Measurements from ENCODE around the gene CLN3. TPM values are rescaled to one million over a fixed set of nuclear protein-coding genes. Genes with fewer than 3 reads are reported as not detected.

CLN3 gene
- total and polyA plus RNA-seq, 2 of the 13 experiments (the other 11 are each of a cell fraction or from before 2014, with no cell fraction given) = 23.4 to 46.8 TPM

DNA sequence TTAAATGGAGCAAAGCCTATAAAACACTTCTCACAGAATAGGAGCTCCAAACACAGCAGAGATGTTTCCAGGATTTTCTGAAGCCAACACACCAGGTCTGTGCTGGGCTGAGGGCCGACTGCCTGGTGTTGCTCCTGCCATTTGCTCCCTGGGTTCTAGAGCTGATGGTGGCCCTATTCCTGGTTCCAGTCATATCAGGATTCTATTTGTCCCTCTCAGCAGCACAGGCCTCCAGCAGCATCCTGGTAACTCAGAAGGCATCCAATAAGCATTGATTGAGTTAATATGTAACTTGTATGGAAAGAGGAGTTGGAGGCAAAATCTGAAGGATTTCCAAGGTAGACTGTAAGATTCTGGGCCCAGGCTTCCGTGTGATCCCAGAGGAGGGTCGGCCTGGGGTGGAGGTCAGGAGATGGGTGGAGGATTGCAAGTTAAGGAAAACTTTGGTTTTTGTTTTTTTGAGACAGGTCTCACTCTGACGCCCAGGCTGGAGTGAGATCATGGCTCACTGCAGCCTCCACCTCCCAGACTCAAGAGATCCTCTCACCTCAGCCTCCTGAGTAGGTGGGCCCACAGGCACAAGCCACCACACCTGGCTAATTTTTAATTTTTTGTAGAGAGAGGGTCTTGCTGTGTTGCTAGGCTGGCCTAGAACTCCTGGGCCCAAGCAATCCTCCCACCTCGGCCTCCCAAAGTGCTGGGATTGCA, 41.2 kb upstream of the CLN3 start (continued):
- TF ChIP-seq ZNF891 (CRISPR knock-in tag; IDR thresholded peaks at IDR 0.05) (0 out of 2 replicates have a peak, but pooled peaks have one; percentile 14), ZNF282 (IDR thresholded peaks at IDR 0.05; ENCODE audit: partially characterized antibody) (no peak), GTF2F1 (IDR thresholded peaks at IDR 0.05; ENCODE audit: low read length) (no peak), ZNF292 (CRISPR knock-in tag; IDR thresholded peaks at IDR 0.05; ENCODE audit: borderline replicate concordance, low read depth) (0 out of 2 replicates have a peak, but pooled peaks have one; percentile 6), CC2D1A (CRISPR knock-in tag; IDR thresholded peaks at IDR 0.05) (no peak), JDP2 (CRISPR knock-in tag; IDR thresholded peaks at IDR 0.05; ENCODE audit: borderline replicate concordance) (no peak), HDAC2 (CRISPR knock-in tag; IDR thresholded peaks at IDR 0.05) (0 out of 2 replicates have a peak, but pooled peaks have one; percentile 7), PAF1 (CRISPR knock-in tag; IDR thresholded peaks at IDR 0.05) (no peak), ZNF564 (CRISPR knock-in tag; IDR thresholded peaks at IDR 0.05) (no peak), TCF12 (IDR thresholded peaks at IDR 0.05) (no peak), TCF12 (CRISPR knock-in tag; IDR thresholded peaks at IDR 0.05) (no peak), MYC (CRISPR knock-in tag; IDR thresholded peaks at IDR 0.05; ENCODE audit: borderline replicate concordance) (no peak)
- TF ChIP-seq, protein P1, sequence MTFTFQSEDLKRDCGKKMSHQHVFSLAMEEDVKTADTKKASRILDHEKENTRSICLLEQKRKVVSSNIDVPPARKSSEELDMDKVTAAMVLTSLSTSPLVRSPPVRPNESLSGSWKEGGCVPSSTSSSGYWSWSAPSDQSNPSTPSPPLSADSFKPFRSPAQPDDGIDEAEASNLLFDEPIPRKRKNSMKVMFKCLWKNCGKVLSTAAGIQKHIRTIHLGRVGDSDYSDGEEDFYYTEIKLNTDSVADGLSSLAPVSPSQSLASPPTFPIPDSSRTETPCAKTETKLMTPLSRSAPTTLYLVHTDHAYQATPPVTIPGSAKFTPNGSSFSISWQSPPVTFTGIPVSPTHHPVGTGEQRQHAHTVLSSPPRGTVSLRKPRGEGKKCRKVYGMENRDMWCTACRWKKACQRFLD (CRISPR knock-in tag; IDR thresholded peaks at IDR 0.05; ENCODE audit: borderline replicate concordance) = no peak
- TF ChIP-seq, protein P2, sequence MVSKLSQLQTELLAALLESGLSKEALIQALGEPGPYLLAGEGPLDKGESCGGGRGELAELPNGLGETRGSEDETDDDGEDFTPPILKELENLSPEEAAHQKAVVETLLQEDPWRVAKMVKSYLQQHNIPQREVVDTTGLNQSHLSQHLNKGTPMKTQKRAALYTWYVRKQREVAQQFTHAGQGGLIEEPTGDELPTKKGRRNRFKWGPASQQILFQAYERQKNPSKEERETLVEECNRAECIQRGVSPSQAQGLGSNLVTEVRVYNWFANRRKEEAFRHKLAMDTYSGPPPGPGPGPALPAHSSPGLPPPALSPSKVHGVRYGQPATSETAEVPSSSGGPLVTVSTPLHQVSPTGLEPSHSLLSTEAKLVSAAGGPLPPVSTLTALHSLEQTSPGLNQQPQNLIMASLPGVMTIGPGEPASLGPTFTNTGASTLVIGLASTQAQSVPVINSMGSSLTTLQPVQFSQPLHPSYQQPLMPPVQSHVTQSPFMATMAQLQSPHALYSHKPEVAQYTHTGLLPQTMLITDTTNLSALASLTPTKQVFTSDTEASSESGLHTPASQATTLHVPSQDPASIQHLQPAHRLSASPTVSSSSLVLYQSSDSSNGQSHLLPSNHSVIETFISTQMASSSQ (IDR thresholded peaks at IDR 0.05; ENCODE audit: low read depth) = peak; percentile 62; the same call in 1 of the 2 replicates
- TF ChIP-seq, protein P2 (CRISPR knock-in tag; IDR thresholded peaks at IDR 0.05; ENCODE audit: borderline replicate concordance) = peak; percentile 17; the same call in 1 of the 2 replicates
- TF ChIP-seq, protein P3, sequence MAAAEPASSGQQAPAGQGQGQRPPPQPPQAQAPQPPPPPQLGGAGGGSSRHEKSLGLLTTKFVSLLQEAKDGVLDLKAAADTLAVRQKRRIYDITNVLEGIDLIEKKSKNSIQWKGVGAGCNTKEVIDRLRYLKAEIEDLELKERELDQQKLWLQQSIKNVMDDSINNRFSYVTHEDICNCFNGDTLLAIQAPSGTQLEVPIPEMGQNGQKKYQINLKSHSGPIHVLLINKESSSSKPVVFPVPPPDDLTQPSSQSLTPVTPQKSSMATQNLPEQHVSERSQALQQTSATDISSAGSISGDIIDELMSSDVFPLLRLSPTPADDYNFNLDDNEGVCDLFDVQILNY (CRISPR knock-in tag; conservative IDR thresholded peaks at IDR 0.05) = no peak
- TF ChIP-seq, protein P4, sequence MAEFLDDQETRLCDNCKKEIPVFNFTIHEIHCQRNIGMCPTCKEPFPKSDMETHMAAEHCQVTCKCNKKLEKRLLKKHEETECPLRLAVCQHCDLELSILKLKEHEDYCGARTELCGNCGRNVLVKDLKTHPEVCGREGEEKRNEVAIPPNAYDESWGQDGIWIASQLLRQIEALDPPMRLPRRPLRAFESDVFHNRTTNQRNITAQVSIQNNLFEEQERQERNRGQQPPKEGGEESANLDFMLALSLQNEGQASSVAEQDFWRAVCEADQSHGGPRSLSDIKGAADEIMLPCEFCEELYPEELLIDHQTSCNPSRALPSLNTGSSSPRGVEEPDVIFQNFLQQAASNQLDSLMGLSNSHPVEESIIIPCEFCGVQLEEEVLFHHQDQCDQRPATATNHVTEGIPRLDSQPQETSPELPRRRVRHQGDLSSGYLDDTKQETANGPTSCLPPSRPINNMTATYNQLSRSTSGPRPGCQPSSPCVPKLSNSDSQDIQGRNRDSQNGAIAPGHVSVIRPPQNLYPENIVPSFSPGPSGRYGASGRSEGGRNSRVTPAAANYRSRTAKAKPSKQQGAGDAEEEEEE (CRISPR knock-in tag; IDR thresholded peaks at IDR 0.05; ENCODE audit: borderline replicate concordance) = no peak
- TF ChIP-seq, protein P5, sequence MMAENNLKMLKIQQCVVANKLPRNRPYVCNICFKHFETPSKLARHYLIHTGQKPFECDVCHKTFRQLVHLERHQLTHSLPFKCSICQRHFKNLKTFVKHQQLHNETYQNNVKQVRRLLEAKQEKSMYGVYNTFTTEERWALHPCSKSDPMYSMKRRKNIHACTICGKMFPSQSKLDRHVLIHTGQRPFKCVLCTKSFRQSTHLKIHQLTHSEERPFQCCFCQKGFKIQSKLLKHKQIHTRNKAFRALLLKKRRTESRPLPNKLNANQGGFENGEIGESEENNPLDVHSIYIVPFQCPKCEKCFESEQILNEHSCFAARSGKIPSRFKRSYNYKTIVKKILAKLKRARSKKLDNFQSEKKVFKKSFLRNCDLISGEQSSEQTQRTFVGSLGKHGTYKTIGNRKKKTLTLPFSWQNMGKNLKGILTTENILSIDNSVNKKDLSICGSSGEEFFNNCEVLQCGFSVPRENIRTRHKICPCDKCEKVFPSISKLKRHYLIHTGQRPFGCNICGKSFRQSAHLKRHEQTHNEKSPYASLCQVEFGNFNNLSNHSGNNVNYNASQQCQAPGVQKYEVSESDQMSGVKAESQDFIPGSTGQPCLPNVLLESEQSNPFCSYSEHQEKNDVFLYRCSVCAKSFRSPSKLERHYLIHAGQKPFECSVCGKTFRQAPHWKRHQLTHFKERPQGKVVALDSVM (CRISPR knock-in tag; IDR thresholded peaks at IDR 0.05) = peak; percentile 98

Data from HepG2 (cell line).